HEK293 (cell line): ENCODE data around the gene SLC38A3.

Experiments
- BCL11A ChIP-seq: fragments of 450-650 bp; formaldehyde crosslinking; IDR thresholded peaks from 2 replicates; pipeline ENCODE4 v1.5.1; 2016; ENCODE audit warnings: low read depth, missing biosample characterization, missing genetic modification characterization
- GLIS1 ChIP-seq: fragments of 450-650 bp; formaldehyde crosslinking; IDR thresholded peaks from 2 replicates; pipeline ENCODE4 v1.5.1; 2016; ENCODE audit warnings: missing biosample characterization, missing genetic modification characterization
- IKZF3 ChIP-seq: fragments of 450-650 bp; IDR thresholded peaks from 2 replicates; pipeline ENCODE4 v1.5.0; 2018; ENCODE audit warnings: missing biosample characterization, mild to moderate bottlenecking, missing genetic modification characterization, moderate library complexity
- INSM2 ChIP-seq: fragments of 450-650 bp; formaldehyde crosslinking; IDR thresholded peaks from 2 replicates; pipeline ENCODE4 v1.5.1; 2016; ENCODE audit warnings: missing biosample characterization, missing genetic modification characterization
- MYNN ChIP-seq: fragments of 450-650 bp; formaldehyde crosslinking; IDR thresholded peaks from 2 replicates; pipeline ENCODE4 v1.5.1; 2016; ENCODE audit warnings: missing biosample characterization, missing genetic modification characterization, borderline replicate concordance
- MZF1 ChIP-seq: fragments of 450-650 bp; formaldehyde crosslinking; IDR thresholded peaks from 2 replicates; pipeline ENCODE4 v1.5.1; 2017; ENCODE audit warnings: missing biosample characterization, missing genetic modification characterization, borderline replicate concordance
- SALL2 ChIP-seq: fragments of 450-650 bp; formaldehyde crosslinking; IDR thresholded peaks from 2 replicates; pipeline ENCODE4 v1.5.0; 2017; ENCODE audit warnings: missing biosample characterization, mild to moderate bottlenecking, missing genetic modification characterization, borderline replicate concordance
- SCRT1 ChIP-seq: fragments of 450-650 bp; formaldehyde crosslinking; IDR thresholded peaks from 2 replicates; pipeline ENCODE4 v1.5.1; 2016; ENCODE audit warnings: missing biosample characterization, missing genetic modification characterization, borderline replicate concordance
- WT1 ChIP-seq: fragments of 450-650 bp; formaldehyde crosslinking; IDR thresholded peaks from 2 replicates; pipeline ENCODE4 v1.5.1; 2016; ENCODE audit warnings: missing biosample characterization, missing genetic modification characterization
- YY1 ChIP-seq: fragments of 450-650 bp; formaldehyde crosslinking; IDR thresholded peaks from 2 replicates; pipeline ENCODE4 v1.5.1; 2018; ENCODE audit warnings: missing biosample characterization, missing genetic modification characterization
- ZBTB20 ChIP-seq: fragments of 450-650 bp; formaldehyde crosslinking; IDR thresholded peaks from 2 replicates; pipeline ENCODE4 v1.5.1; 2016; ENCODE audit warnings: missing biosample characterization, missing genetic modification characterization
- ZBTB8A ChIP-seq: fragments of 450-650 bp; formaldehyde crosslinking; IDR thresholded peaks from 2 replicates; pipeline ENCODE4 v1.5.1; 2016; ENCODE audit warnings: missing biosample characterization, missing genetic modification characterization
- ZNF121 ChIP-seq: fragments of 450-650 bp; formaldehyde crosslinking; IDR thresholded peaks from 2 replicates; pipeline ENCODE4 v1.5.1; 2016; ENCODE audit warnings: missing biosample characterization, missing genetic modification characterization
- ZNF2 ChIP-seq: fragments of 450-650 bp; formaldehyde crosslinking; IDR thresholded peaks from 2 replicates; pipeline ENCODE4 v1.5.1; 2016; ENCODE audit warnings: missing biosample characterization, missing genetic modification characterization
- ZNF248 ChIP-seq: fragments of 450-650 bp; formaldehyde crosslinking; IDR thresholded peaks from 2 replicates; pipeline ENCODE4 v1.5.1; 2017; ENCODE audit warnings: missing biosample characterization, missing genetic modification characterization
- ZNF274 ChIP-seq, 2 experiments: fragments of 200-500 bp in 1 of 2; fragments of 450-650 bp in 1 of 2; sonication (Bioruptor generic) in 1 of 2; formaldehyde crosslinking in 1 of 2; IDR thresholded peaks; 2 replicates each; pipeline versions ENCODE4 v1.5.1 to v1.6.1; 2014 to 2016; ENCODE audit warnings: borderline replicate concordance in 1 of 2, inconsistent platforms in 1 of 2, low read length in 1 of 2, missing biosample characterization in 1 of 2, missing genetic modification characterization in 1 of 2
- ZNF404 ChIP-seq: fragments of 450-650 bp; formaldehyde crosslinking; IDR thresholded peaks from 2 replicates; pipeline ENCODE4 v1.5.1; 2017; ENCODE audit warnings: missing biosample characterization, missing genetic modification characterization
- ZNF449 ChIP-seq: fragments of 450-650 bp; formaldehyde crosslinking; IDR thresholded peaks from 2 replicates; pipeline ENCODE4 v1.5.1; 2017; ENCODE audit warnings: missing biosample characterization, mild to moderate bottlenecking, missing genetic modification characterization, moderate library complexity
- ZNF518A ChIP-seq: fragments of 450-650 bp; formaldehyde crosslinking; conservative IDR thresholded peaks from 2 replicates; pipeline ENCODE4 v1.5.1; 2016; ENCODE audit warnings: low read depth, missing biosample characterization, missing genetic modification characterization
- ZNF521 ChIP-seq: fragments of 450-650 bp; formaldehyde crosslinking; IDR thresholded peaks from 2 replicates; pipeline ENCODE4 v1.5.1; 2017; ENCODE audit warnings: missing biosample characterization, mild to moderate bottlenecking, missing genetic modification characterization
- ZNF548 ChIP-seq: fragments of 450-650 bp; formaldehyde crosslinking; IDR thresholded peaks from 2 replicates; pipeline ENCODE4 v1.5.1; 2016; ENCODE audit warnings: missing biosample characterization, missing genetic modification characterization
- ZNF585B ChIP-seq: fragments of 450-650 bp; formaldehyde crosslinking; IDR thresholded peaks from 2 replicates; pipeline ENCODE4 v1.5.1; 2016; ENCODE audit warnings: missing biosample characterization, missing genetic modification characterization
- ZNF654 ChIP-seq: fragments of 450-650 bp; formaldehyde crosslinking; IDR thresholded peaks from 2 replicates; pipeline ENCODE4 v1.5.1; 2016; ENCODE audit warnings: low read depth, missing biosample characterization, missing genetic modification characterization
- ZNF704 ChIP-seq: fragments of 450-650 bp; formaldehyde crosslinking; IDR thresholded peaks from 2 replicates; pipeline ENCODE4 v1.5.1; 2016; ENCODE audit warnings: missing biosample characterization, missing genetic modification characterization
- ZXDB ChIP-seq: fragments of 450-650 bp; formaldehyde crosslinking; IDR thresholded peaks from 2 replicates; pipeline ENCODE4 v1.5.1; 2016; ENCODE audit warnings: missing biosample characterization, missing genetic modification characterization
- TF ChIP-seq, protein P1 (sequence below): fragments of 450-650 bp; formaldehyde crosslinking; IDR thresholded peaks from 2 replicates; pipeline ENCODE4 v1.5.1; 2016; ENCODE audit warnings: missing biosample characterization, missing genetic modification characterization
- TF ChIP-seq, protein P2 (sequence below): fragments of 450-650 bp; formaldehyde crosslinking; IDR thresholded peaks from 2 replicates; pipeline ENCODE4 v1.5.1; 2016; ENCODE audit warnings: missing biosample characterization, missing genetic modification characterization, borderline replicate concordance

Gene SLC38A3

GRCh38 chr3:50246517-50246954 is 41.5 kb downstream of the SLC38A3 start (continued):
- TF ChIP-seq ZXDB (tag by site-specific recombination) (no peak), MZF1 (no peak), INSM2 (no peak), ZNF585B (no peak), ZNF654 (no peak), ZNF404 (tag by site-specific recombination) (no peak), YY1 (tag by site-specific recombination) (no peak), ZNF121 (no peak), BCL11A (tag by site-specific recombination) (no peak), ZNF548 (tag by site-specific recombination) (no peak), ZNF248 (no peak), ZBTB20 (peak; percentile 86), MYNN (tag by site-specific recombination) (no peak), WT1 (tag by site-specific recombination) (no peak), ZNF521 (tag by site-specific recombination) (no peak), SCRT1 (tag by site-specific recombination) (no peak), GLIS1 (tag by site-specific recombination) (peak; percentile 89), ZBTB8A (tag by site-specific recombination) (no peak), ZNF704 (tag by site-specific recombination) (no peak), ZNF274 (IDR thresholded peaks at IDR 0.05; ENCODE audit: low read length) (no peak), ZNF274 (tag by site-specific recombination; IDR thresholded peaks at IDR 0.05; ENCODE audit: borderline replicate concordance) (no peak), ZNF449 (tag by site-specific recombination) (no peak), ZNF2 (tag by site-specific recombination) (no peak), ZNF518A (no peak), IKZF3 (tag by site-specific recombination) (no peak), SALL2 (tag by site-specific recombination) (no peak)
- TF ChIP-seq, protein P1, sequence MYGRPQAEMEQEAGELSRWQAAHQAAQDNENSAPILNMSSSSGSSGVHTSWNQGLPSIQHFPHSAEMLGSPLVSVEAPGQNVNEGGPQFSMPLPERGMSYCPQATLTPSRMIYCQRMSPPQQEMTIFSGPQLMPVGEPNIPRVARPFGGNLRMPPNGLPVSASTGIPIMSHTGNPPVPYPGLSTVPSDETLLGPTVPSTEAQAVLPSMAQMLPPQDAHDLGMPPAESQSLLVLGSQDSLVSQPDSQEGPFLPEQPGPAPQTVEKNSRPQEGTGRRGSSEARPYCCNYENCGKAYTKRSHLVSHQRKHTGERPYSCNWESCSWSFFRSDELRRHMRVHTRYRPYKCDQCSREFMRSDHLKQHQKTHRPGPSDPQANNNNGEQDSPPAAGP (tag by site-specific recombination) = no peak
- TF ChIP-seq, protein P2, sequence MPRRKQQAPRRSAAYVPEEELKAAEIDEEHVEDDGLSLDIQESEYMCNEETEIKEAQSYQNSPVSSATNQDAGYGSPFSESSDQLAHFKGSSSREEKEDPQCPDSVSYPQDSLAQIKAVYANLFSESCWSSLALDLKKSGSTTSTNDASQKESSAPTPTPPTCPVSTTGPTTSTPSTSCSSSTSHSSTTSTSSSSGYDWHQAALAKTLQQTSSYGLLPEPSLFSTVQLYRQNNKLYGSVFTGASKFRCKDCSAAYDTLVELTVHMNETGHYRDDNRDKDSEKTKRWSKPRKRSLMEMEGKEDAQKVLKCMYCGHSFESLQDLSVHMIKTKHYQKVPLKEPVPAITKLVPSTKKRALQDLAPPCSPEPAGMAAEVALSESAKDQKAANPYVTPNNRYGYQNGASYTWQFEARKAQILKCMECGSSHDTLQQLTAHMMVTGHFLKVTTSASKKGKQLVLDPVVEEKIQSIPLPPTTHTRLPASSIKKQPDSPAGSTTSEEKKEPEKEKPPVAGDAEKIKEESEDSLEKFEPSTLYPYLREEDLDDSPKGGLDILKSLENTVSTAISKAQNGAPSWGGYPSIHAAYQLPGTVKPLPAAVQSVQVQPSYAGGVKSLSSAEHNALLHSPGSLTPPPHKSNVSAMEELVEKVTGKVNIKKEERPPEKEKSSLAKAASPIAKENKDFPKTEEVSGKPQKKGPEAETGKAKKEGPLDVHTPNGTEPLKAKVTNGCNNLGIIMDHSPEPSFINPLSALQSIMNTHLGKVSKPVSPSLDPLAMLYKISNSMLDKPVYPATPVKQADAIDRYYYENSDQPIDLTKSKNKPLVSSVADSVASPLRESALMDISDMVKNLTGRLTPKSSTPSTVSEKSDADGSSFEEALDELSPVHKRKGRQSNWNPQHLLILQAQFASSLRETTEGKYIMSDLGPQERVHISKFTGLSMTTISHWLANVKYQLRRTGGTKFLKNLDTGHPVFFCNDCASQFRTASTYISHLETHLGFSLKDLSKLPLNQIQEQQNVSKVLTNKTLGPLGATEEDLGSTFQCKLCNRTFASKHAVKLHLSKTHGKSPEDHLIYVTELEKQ (tag by site-specific recombination) = no peak
